Keratinocyte (primary cell): ENCODE results near the gene MFAP4. TPM values are rescaled to one million over a fixed set of nuclear protein-coding genes. Genes with fewer than 3 reads are reported as not detected.

Source experiments
- DNase-seq: peaks from one replicate; pipeline ENCODE4 v3.0.0-alpha.2; 2011; ENCODE audit warnings: low read depth, missing footprints, low spot score
- FAIRE-seq: peaks from 2 replicates; lab custom pipeline; 2011; peaks lifted over from hg19 to GRCh38; lab: Jason Lieb, UNC
- H2AFZ ChIP-seq: 2 replicates; pipeline ENCODE4 v1.6.0; 2012; ENCODE audit warnings: low read length, control low read depth, inconsistent platforms; ENCODE audit not compliant: control insufficient read depth
- H3K27ac ChIP-seq: 2 replicates; pipeline ENCODE4 v1.5.1; 2011; ENCODE audit warnings: low read length; ENCODE audit not compliant: control insufficient read depth, insufficient read depth
- H3K27me3 ChIP-seq: 3 replicates; pipeline ENCODE4 v1.6.0; 2011; ENCODE audit warnings: low read length; ENCODE audit not compliant: control insufficient read depth, insufficient read depth; ENCODE audit errors: extremely low read depth
- H3K36me3 ChIP-seq, 2 experiments: 2 replicates in 1 of 2; 3 replicates in 1 of 2; pipeline ENCODE4 v1.5.1; 2011; ENCODE audit warnings: low read length in 2 of 2, mild to moderate bottlenecking in 1 of 2; ENCODE audit not compliant: control insufficient read depth in 2 of 2, insufficient read depth in 2 of 2; ENCODE audit errors: extremely low read depth in 1 of 2
- H3K4me1 ChIP-seq: 3 replicates; pipeline ENCODE4 v1.5.1; 2011; ENCODE audit warnings: low read length; ENCODE audit not compliant: control insufficient read depth, insufficient read depth; ENCODE audit errors: extremely low read depth
- H3K4me2 ChIP-seq: 3 replicates; pipeline ENCODE4 v1.6.0; 2011; ENCODE audit warnings: low read depth, low read length; ENCODE audit not compliant: control insufficient read depth, insufficient read depth; ENCODE audit errors: extremely low read depth
- H3K4me3 ChIP-seq, 3 experiments: fragments of 200-600 bp in 1 of 3; sonication (generic) in 1 of 3; 2 replicates in 2 of 3; 3 replicates in 1 of 3; pipeline ENCODE4 v1.5.1; 2011 to 2016; ENCODE audit warnings: low read length in 3 of 3, mild to moderate bottlenecking in 3 of 3, control low read depth in 2 of 3, inconsistent platforms in 1 of 3, low read depth in 1 of 3, mixed read lengths in 1 of 3, mixed run types in 1 of 3, moderate library complexity in 1 of 3; ENCODE audit not compliant: control insufficient read depth in 2 of 3, insufficient read depth in 2 of 3; ENCODE audit errors: extremely low read depth in 1 of 3
- H3K79me2 ChIP-seq: 2 replicates; pipeline ENCODE4 v1.6.0; 2012; ENCODE audit warnings: low read length; ENCODE audit not compliant: control insufficient read depth, insufficient read depth
- H3K9ac ChIP-seq: 3 replicates; pipeline ENCODE4 v1.6.0; 2011; ENCODE audit warnings: low read length; ENCODE audit not compliant: control insufficient read depth, insufficient read depth; ENCODE audit errors: extremely low read depth
- H3K9me1 ChIP-seq: 3 replicates; pipeline ENCODE4 v1.6.0; 2011; ENCODE audit warnings: low read length; ENCODE audit not compliant: control insufficient read depth, insufficient read depth; ENCODE audit errors: extremely low read depth
- H3K9me3 ChIP-seq: 2 replicates; pipeline ENCODE4 v1.5.1; 2012; ENCODE audit warnings: low read depth, low read length; ENCODE audit not compliant: control insufficient read depth
- H4K20me1 ChIP-seq: 3 replicates; pipeline ENCODE4 v1.6.0; 2011; ENCODE audit warnings: low read length; ENCODE audit not compliant: control insufficient read depth, insufficient read depth; ENCODE audit errors: extremely low read depth
- CTCF ChIP-seq, 3 experiments: IDR thresholded peaks in 1 of 3; conservative IDR thresholded peaks in 1 of 3; optimal IDR thresholded peaks in 1 of 3; 2 replicates in 2 of 3; 3 replicates in 1 of 3; pipeline versions ENCODE3 to v1.5.1; 2011; ENCODE audit warnings: low read length in 3 of 3, mild to moderate bottlenecking in 3 of 3, moderate library complexity in 2 of 3, control low read depth in 1 of 3, inconsistent platforms in 1 of 3; ENCODE audit not compliant: insufficient read depth in 2 of 3; ENCODE audit errors: extremely low read depth in 1 of 3
- EZH2 ChIP-seq: IDR thresholded peaks from one replicate; pipeline ENCODE4 v1.6.1; 2012; ENCODE audit warnings: inconsistent platforms, mild to moderate bottlenecking, low read length, moderate library complexity
- dilution Hi-C: fragments of 300-500 bp; cut with MboI; formaldehyde crosslinking; loops from one replicate; pipeline ENCODE4 v1.7.0; 2020; ENCODE audit warnings: low sequenced_read_pairs; ENCODE audit not compliant: extremely low pct_ligation_motif_present
- polyA plus RNA-seq, 5 experiments: library from polyadenylated mRNA; depleted of rRNA in 3 of 5; stranded (reverse) in 3 of 5; stranded (forward) in 1 of 5; unstranded in 1 of 5; fragments of >200 nt; gene quantifications; 1 replicate in 1 of 5; 2 replicates in 3 of 5; 3 replicates in 1 of 5; pipeline versions ENCODE4 v1.2.1 to v1.2.3, GENCODE V29; 2011 to 2012; ENCODE audit warnings: missing spikeins in 2 of 5, low read depth in 1 of 5, low replicate concordance in 1 of 5

The MFAP4 gene
- polyA plus RNA-seq, 1 donor (not counting 4 experiments of a cell fraction or from before 2014, with no cell fraction given) = not detected

- Histone ChIP-seq H3K27ac (no peak overlapping the region), H3K4me3 (no peak overlapping the region), H3K27me3 (no peaks in the 10 kb centered on the region), H2AFZ (no peak overlapping the region), H3K9me3 (no peaks in the 10 kb centered on the region), H3K36me3 (no peaks in the 10 kb centered on the region), H3K9me1 (no peaks in the 10 kb centered on the region), H3K4me2 (no peak overlapping the region), H4K20me1 (no peaks in the 10 kb centered on the region), H3K4me1 (peaks cover 26% of the 10 kb centered on the region), H3K79me2 (no peaks in the 10 kb centered on the region), H3K9ac (no peak overlapping the region)
- no peak for TF ChIP-seq CTCF (optimal IDR thresholded peaks at IDR 0.05 in 1 of 3, IDR thresholded peaks at IDR 0.05 in 1 of 3, conservative IDR thresholded peaks at IDR 0.05 in 1 of 3; ENCODE audit: extremely low read depth in 1 of 3, insufficient read depth in 2 of 3, low read length in 3 of 3)
- TF ChIP-seq EZH2 = no peak
- dilution Hi-C loops = no loop called here
- FAIRE-seq (no peak), DNase-seq (no peak)
Observed at GRCh38 chr17:19343256-19343630, 43.7 kb downstream of the MFAP4 start.

GRCh38 chr17:19342611-19343255 is 44.3 kb downstream of the MFAP4 start:
- Histone ChIP-seq H3K27me3 (no peaks in the 10 kb centered on the region), H3K4me3 (no peak overlapping the region), H3K9me1 (no peaks in the 10 kb centered on the region), H3K4me1 (peaks cover 25% of the 10 kb centered on the region), H3K79me2 (no peaks in the 10 kb centered on the region), H3K9ac (no peak overlapping the region), H4K20me1 (no peaks in the 10 kb centered on the region), H3K27ac (no peak overlapping the region), H3K36me3 (no peaks in the 10 kb centered on the region), H3K9me3 (no peaks in the 10 kb centered on the region), H3K4me2 (no peak overlapping the region), H2AFZ (no peak overlapping the region)
- DNase-seq (no peak), FAIRE-seq (no peak)
- TF ChIP-seq EZH2 (no peak), CTCF (optimal IDR thresholded peaks at IDR 0.05 in 1 of 3, IDR thresholded peaks at IDR 0.05 in 1 of 3, conservative IDR thresholded peaks at IDR 0.05 in 1 of 3; ENCODE audit: extremely low read depth in 1 of 3, insufficient read depth in 2 of 3, low read length in 3 of 3) (no peak)
- dilution Hi-C loops = no loop called here
